Activated T-cell treated with anti-CD3 and anti-CD28 coated beads for 4 hours (primary cell): ENCODE data around the gene ZNF263.

Experiments used
- DNase-seq: peaks from one replicate; pipeline ENCODE4 v3.0.0-alpha.2; 2020

ZNF263 gene

DNA sequence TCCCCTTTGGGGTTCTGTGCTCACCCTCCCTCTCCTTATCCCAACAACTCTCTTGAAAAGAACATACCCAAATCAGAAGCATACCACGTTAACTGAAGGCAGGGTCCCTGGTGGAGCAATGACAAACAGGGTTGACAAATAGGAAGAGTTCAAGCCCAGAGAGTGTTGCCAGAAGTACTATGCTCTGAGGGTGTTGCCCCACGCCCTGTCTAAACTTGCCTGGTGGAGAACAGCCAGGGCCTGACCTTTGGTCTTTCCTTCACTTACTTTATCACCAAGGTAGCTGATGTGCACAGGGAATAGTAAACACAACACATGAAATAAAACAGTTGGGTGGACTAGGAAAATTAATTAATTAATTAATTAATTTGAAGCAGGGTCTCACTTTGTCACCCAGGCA, 45.4 kb downstream of the ZNF263 start:
- no peak for DNase-seq
